Stimulated activated CD4-positive, alpha-beta T cell treated with anti-CD3 and anti-CD28 coated beads, Interleukin-12 subunit alpha, Interleukin-12 subunit beta, amount 100 ng/mL, for 24 hours (primary cell): ENCODE measurements around the gene BEGAIN.

ENCODE experiments used
- DNase-seq, 2 experiments: peaks; one replicate each; pipeline ENCODE4 v3.0.0-alpha.2; 2020; ENCODE audit warnings: low read depth in 2 of 2

BEGAIN gene

DNA sequence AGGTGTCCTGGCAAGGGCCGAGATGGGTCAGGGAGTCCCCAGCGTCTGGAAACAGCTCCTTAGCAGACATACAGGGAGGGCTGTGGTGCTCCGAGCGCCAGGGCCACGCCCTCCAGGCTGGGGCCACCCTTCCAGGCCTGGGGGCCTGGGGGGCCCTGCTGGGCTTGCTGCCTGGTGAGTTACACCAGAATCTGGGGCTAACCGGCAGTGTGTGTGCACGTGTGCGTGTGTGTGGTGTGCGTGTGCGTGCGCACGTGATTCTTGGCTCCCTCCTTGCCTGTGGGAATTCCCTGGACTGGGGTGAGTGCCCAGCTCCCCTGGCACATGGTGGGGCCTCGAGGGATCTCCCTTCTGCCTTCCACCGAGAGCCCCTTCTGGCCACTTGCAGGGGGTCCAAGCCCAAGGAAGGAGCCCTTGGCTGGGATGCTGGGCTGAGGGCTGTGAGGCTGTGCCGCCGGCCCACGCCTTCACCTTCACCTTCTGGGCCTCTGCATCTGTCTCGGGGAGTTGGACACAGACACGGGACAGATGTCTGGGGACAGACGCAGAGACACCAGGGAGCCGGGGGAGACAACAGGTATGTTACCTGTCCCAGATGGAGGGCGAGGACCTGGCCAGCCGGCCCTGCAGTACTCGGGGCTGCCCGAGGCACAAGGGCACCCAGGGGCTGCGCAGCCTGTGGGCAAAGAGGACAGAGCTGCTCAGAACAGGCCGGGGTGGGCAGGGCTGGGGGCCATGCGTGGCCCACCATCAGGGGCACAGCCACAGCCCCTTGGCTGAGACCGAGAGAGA lies 37.2 kb downstream of the BEGAIN start:
- DNase-seq = no peak

GRCh38 chr14:100548939-100549338 lies 38.3 kb downstream of the BEGAIN start:
- DNase-seq = no peak

DNA sequence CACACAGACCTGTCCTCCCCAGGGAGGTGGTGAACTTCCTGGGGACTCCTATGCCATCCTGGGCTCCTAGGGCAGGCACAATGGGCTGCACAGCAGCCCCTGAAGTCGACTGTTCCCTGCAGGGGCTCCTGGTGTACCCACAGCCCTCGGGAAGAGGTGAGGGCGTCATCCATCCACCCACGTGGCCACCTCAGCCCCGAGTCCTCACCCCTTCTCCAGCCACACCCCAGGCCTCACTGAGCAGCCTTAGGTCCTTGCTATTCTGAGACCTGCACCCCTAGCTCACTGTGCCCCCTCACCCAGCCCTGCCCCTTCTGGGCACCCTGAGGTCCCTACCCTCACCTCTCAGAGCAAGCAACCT lies 38.9 kb downstream of the BEGAIN start:
- DNase-seq = no peak

- DNase-seq = peak; percentile 10 to 19
Observed at GRCh38 chr14:100547633-100548294, 39.5 kb downstream of the BEGAIN start.

DNA sequence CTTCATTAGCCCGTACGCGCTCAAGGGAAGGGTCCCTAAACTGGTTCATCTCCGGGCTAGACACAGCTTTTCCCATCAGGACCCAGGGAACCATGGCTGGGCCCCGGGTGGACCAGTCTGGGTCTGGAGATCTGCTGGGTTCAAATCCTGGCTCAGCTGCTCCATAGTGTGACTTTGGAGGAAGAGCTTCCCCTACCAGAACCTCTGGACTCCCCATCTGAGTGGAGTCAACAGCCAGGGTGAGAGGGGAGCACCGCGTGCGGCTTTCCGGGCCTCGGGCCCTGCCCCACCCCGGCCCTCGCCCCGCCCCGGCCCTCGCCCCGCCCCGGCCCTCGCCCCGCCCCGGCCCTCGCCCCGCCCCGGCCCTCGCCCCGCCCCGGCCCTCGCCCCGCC lies 41.2 kb downstream of the BEGAIN start:
- peak; percentile 8 to 24 for DNase-seq

DNA sequence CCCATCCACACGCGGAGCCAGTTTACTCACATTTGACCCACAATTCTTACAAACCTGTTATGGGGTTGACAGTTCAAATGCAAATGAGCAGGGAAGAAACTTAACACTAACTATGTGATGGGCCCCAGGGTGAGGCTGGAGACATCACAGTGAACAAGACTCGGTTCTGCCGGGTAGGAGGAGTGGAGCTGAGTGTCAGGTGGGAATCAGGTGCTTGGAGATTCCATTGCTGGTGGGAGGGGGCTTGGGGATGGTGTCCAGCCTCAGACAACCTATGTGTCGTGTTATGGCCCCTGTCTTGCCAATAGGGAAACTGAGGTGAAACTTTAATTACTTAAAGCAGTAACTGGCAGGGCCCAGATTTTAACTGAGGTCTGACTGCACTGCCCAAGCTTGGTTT lies 41.9 kb downstream of the BEGAIN start:
- no peak for DNase-seq

DNA sequence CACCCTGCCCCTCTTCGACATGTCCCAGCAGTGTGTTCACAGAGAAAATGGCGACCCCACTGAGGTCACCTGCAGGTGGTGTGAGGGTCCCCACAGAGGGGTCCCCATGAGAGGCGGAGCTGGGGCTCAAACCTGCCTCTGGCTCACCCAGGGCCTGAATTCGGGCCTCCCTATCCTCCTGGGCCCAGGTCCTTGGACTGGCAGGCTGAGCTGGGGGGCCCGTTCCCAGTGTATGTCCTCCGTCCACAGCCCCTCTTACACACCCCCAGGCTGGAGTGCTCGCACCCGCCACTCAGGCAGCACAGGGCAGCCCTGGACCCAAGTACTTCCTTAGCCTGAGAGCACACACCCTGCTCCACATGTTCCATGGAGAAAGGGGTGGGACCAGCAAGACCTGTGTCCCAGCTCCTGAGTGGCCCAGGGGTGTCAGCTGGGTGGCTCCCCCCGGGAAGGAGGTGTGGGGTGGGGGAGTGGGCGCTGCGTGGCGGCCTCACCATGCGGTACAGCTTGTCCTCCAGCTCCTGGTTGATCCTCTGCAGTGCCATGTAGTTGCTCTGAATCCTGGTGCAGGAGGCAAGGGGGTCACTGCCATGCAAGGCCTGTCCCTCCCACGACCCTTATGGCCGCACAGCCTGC lies 42.6 kb downstream of the BEGAIN start:
- DNase-seq = no peak

GRCh38 chr14:100543471-100544455 lies 43.5 kb downstream of the BEGAIN start:
- DNase-seq = no peak

DNA sequence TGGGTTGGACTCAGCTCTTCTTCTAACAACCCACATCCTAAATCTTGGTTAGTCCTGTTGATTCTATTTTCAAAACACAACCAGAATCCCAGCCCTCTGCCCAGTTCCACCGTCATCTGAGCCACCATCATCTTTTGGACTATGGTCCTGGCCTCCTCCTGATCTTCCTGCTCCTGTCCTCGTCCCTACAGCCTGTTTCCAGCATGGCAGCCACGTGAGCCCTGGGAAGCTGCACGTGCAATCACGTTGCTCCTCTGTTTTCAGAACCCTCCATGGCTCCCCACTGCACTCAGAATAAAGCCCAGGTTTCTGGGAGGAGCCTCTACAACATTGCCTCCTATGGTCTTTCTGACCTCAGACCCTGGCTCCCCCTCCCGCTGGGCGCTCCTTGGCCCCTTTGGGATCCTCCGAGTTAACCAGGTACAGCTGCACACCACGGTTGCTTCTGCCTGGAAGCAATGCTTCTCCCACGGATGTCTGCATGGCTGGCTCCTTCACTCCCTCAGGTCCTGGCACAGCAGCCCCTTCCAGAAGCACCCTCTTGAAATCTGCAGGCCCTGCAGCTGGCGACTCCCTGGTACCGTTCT lies 44.5 kb downstream of the BEGAIN start:
- DNase-seq = no peak

DNA sequence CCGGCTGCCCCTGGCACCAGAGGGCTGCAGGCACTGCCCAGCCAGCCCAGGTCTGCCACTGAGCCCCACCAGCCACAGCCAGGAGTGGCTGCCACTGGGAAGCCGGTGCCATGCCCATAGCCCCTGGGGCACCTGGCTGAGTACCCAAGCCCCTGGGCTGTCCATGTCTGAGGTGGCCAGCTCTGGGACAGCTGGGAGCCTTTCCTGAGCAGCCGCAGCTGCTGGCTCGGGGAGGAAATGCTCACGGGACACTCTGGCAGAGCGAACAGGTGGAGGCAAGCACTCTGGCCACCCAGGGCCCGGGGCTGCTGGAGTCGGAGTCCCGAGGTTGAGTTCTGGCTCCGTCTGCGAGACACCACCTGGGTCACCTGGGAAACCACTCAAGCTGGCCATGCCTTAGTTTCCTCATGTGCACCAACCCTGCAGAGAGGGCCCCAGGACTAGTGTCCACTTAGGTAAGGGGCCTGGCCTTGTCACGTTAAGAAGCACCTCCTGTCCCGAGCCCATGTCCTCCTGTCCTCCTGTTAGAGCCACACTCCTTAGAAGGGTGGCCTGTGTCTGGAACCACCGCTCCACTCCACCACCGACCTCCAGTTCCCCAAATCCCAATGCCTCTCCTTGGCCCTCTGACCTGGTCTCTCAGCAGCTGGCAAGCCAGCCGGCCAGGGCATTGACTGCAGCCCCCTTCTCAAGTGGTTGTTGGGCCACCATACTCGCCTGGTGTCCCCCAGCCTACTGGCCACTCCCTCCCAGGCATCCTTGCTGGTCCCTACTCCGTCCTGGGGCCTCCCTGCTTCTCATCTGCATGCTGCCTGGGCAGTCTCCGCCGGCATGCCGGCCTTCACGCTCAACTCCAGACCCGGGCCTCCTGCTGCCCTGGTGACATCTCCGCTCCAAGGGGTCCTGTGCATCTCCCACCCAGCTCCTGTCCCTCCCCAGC lies 45.3 kb downstream of the BEGAIN start:
- no peak for DNase-seq

DNA sequence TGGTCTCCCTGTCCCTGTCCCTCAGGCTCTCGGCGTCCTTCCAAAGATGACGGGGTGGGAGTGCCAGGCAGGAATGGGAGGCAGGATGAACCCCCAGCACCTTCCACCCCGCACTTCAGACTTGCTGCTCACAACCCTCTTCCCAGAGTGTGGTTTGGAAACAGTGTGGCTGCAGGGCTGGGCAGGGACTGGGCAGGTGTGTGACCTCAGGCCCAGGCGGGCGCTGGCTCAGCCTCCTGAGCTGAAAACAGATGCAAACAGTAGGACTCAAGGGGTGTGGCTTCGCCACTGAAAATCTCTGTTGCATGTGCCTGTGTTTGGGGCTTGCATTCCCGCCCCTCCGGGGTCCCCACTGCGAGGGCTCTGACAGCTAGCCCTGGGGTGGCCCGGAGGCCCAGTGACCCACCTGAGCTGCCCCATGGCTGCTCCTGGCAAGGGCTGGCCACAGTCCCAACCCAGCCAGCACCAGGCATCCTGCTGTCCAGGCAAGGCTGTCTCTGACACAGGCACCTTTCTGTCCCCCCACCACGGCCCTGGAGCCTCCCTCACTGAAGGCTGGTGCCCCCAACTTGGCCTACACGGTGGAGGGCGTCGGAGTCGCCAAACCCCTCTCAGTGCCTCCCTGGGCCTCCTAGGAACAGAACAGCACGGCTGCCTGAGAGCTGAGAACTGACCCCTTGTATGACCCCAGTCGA lies 46.1 kb downstream of the BEGAIN start:
- no peak for DNase-seq

GRCh38 chr14:100540141-100540925 lies 46.9 kb downstream of the BEGAIN start:
- DNase-seq = no peak

GRCh38 chr14:100539766-100540140 lies 47.5 kb downstream of the BEGAIN start:
- DNase-seq = no peak

DNA sequence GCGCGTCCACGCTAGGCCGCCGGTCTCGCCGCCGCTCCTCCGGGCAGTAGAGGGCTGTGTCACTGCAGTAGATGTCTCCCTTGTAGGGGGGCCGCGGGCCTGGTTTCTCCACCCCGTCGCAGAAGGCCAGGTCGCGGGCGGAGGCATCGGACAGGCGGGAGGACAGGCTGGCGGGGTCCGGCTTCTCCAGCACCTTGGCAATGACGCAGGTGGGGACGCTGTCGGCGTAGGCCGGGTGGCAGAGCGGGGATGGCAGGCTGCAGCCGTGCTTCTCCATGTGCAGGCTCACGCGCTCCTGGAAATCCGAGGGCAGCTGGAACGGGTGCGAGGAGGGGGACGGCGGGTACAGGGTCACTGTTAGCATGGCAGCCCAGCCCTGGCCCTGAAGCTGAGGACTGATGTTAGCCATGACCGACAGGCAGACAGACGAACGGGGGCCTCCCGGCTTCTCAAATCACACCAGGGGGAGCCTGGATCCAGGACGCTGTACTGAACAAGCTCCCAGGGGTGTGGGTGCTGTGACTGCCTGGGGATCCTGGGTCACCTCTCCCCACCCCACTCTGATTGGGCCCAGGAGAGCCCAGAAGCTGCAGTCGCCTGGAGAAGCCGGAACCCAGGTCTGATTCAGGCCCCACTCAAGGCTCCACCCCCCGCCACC lies 48.1 kb downstream of the BEGAIN start:
- no peak for DNase-seq

GRCh38 chr14:100538351-100539002 lies 48.7 kb downstream of the BEGAIN start:
- no peak for DNase-seq

- DNase-seq = no peak
Observed at GRCh38 chr14:100537446-100538350, 49.5 kb downstream of the BEGAIN start.
